IPS DF 19.7 (cell line): ENCODE data around the gene CASKIN2.
"Not testable (repeated sequence)": the region's sequence is repeated elsewhere in the genome, so short reads cannot be mapped to it uniquely, and the experiment has no call there.

ENCODE experiments used
- DNase-seq: peaks from one replicate; pipeline ENCODE4 v3.0.0-alpha.2; 2013; ENCODE audit warnings: low read depth, low spot score

Gene CASKIN2

GRCh38 chr17:75489511-75489955 is 25.8 kb downstream of the CASKIN2 start:
- no peak for DNase-seq

- no peak for DNase-seq
These were observed 26.4 kb downstream of the CASKIN2 start for GRCh38 chr17:75488693-75489510.

GRCh38 chr17:75487351-75488070 is 27.8 kb downstream of the CASKIN2 start:
- no peak for DNase-seq

- no peak for DNase-seq
These were observed 28.4 kb downstream of the CASKIN2 start for GRCh38 chr17:75486951-75487350.

GRCh38 chr17:75486151-75486550 is 29.2 kb downstream of the CASKIN2 start:
- no peak for DNase-seq

- DNase-seq, result no peak
These were observed 29.6 kb downstream of the CASKIN2 start for GRCh38 chr17:75485688-75486087.

- DNase-seq, result no peak
These were observed 33.0 kb downstream of the CASKIN2 start for GRCh38 chr17:75482098-75482942.

- DNase-seq, result no peak
These were observed 33.9 kb downstream of the CASKIN2 start for GRCh38 chr17:75481194-75482068.

- no peak for DNase-seq
These were observed 35.1 kb downstream of the CASKIN2 start for GRCh38 chr17:75480281-75480680.

- DNase-seq, result no peak
These were observed 36.8 kb downstream of the CASKIN2 start for GRCh38 chr17:75478508-75478907.

- DNase-seq, result not testable (repeated sequence)
These were observed 37.9 kb downstream of the CASKIN2 start for GRCh38 chr17:75477490-75477862.

- DNase-seq, result no peak
These were observed 38.4 kb downstream of the CASKIN2 start for GRCh38 chr17:75476752-75477489.

GRCh38 chr17:75476271-75476671 is 39.1 kb downstream of the CASKIN2 start:
- DNase-seq, result no peak

GRCh38 chr17:75475851-75476250 is 39.5 kb downstream of the CASKIN2 start:
- no peak for DNase-seq

GRCh38 chr17:75475144-75475835 is 40.0 kb downstream of the CASKIN2 start:
- no peak for DNase-seq

- DNase-seq, result no peak
These were observed 40.6 kb downstream of the CASKIN2 start for GRCh38 chr17:75474736-75475135.

- DNase-seq, result no peak
These were observed 42.1 kb downstream of the CASKIN2 start for GRCh38 chr17:75473246-75473645.

GRCh38 chr17:75472119-75472518 is 43.2 kb downstream of the CASKIN2 start:
- DNase-seq, result no peak

- DNase-seq, result no peak
These were observed 44.1 kb downstream of the CASKIN2 start for GRCh38 chr17:75471207-75471606.
